ENCODE data around the gene UNC45B. TPM values are rescaled to one million over a fixed set of nuclear protein-coding genes. Genes with fewer than 3 reads are reported as not detected.
"Not testable (repeated sequence)": the region's sequence is repeated elsewhere in the genome, so short reads cannot be mapped to it uniquely, and the experiment has no call there.

Gene UNC45B
- total RNA-seq, 3 donors from 2014 or later, result 0.05 TPM; not detected in 2

DNA sequence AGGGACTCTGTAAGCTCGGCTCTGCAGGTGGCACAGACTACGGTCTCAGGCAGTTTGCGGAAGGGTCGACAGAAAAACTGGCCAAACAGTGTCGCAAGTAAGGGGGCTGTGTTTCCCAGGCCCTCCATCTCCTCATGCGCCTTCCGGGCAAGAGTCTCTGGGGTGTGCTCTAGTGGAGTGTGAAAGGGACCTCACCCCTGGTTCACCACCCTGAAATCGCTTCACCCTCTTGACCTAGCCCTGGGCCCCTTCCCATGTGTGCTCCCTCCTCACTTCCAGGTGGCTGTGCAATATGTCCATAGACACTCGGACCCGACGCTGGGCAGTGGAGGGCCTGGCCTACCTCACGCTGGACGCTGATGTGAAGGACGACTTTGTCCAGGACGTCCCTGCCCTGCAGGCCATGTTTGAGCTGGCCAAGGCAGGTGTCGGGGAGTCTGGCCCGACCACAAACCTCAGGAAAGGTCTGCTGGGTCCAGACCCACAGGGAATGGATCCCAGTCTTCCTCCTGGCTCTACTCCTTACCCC, 22.3 kb downstream of the UNC45B start:
- Histone ChIP-seq H3K9me3 (no peaks in the 10 kb centered on the region), H3K36me3 (ENCODE audit: low read depth) (no peaks in the 10 kb centered on the region), H3K4me1 (ENCODE audit: low read depth) (no peaks in the 10 kb centered on the region), H3K4me3 (no peak overlapping the region)
- DNase-seq (no peak), ATAC-seq (no peak)
- TF ChIP-seq, protein P1, sequence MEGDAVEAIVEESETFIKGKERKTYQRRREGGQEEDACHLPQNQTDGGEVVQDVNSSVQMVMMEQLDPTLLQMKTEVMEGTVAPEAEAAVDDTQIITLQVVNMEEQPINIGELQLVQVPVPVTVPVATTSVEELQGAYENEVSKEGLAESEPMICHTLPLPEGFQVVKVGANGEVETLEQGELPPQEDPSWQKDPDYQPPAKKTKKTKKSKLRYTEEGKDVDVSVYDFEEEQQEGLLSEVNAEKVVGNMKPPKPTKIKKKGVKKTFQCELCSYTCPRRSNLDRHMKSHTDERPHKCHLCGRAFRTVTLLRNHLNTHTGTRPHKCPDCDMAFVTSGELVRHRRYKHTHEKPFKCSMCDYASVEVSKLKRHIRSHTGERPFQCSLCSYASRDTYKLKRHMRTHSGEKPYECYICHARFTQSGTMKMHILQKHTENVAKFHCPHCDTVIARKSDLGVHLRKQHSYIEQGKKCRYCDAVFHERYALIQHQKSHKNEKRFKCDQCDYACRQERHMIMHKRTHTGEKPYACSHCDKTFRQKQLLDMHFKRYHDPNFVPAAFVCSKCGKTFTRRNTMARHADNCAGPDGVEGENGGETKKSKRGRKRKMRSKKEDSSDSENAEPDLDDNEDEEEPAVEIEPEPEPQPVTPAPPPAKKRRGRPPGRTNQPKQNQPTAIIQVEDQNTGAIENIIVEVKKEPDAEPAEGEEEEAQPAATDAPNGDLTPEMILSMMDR (IDR thresholded peaks at IDR 0.05), result no peak
- intact Hi-C loops (cut with DNase I, micrococcal nuclease), result loop anchor here in 1 of 2 donors (10.0 kb wide), 1 partner anchor 365 kb away; the partner anchor contains the start of gene SLFN12L

DNA sequence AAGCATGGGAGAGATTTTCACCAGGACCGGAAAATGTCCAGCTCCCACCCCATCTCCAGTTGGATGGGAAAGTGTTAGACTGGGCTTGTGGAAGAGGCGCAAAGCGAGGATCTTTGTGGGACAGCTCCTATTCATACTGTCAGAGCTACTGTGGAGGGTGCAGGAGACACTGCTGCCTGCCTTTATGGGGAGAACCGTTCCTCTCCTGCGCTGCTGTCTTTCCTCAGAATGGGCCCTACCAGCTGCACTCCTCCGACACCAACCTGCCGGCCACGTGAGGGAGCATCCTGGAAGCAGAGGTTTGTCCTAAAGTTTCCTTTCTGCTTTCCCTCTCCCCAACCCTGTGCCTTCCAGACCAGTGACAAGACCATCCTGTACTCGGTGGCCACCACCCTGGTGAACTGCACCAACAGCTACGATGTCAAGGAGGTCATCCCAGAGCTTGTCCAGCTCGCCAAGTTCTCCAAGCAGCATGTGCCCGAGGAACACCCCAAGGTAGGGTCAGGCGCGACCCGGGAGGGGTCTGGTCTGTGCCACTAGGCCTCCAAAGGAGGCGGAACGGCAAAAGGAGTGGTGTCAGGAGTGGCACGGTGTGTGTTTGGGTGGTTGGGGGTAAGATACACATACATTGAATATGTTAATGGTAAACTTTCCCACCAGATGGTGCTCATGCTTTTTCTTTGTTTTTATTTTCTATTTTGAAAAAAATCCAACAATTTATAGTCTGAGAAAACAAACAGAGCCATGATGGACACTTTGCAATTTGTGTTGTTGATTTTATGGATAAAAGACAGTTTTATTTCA, 23.6 kb downstream of the UNC45B start:
- Histone ChIP-seq H3K4me3 (no peak overlapping the region), H3K9me3 (no peaks in the 10 kb centered on the region), H3K4me1 (ENCODE audit: low read depth) (no peaks in the 10 kb centered on the region), H3K36me3 (ENCODE audit: low read depth) (no peaks in the 10 kb centered on the region)
- ATAC-seq (peak; percentile 34), DNase-seq (no peak)
- intact Hi-C loops (cut with DNase I, micrococcal nuclease), result loop anchor here in 1 of 2 donors (10.0 kb wide), 1 partner anchor 364 kb away; the partner anchor contains the start of gene SLFN12L
- TF ChIP-seq, protein P1 (IDR thresholded peaks at IDR 0.05), result no peak

DNA sequence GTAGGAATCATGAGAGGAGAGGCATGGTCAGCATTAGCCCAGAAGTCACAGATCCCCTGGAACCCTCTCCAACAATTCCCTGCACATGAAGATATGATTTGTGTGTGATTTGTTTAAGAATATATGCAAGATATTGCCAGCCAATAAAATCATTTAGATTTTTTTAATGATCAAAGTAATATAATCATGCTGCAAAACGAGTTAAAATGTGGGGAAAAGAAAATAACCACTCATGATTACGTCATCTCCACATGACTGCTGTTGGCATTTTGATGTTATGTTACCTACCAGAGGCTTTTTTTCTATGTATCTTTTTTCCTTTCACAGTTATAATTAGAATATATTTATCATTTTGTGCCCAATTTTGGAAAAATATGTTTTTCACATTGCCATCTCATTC, 24.2 kb downstream of the UNC45B start:
- DNase-seq (no peak), ATAC-seq (no peak)
- TF ChIP-seq, protein P1 (IDR thresholded peaks at IDR 0.05), result no peak
- Histone ChIP-seq H3K36me3 (ENCODE audit: low read depth) (no peaks in the 10 kb centered on the region), H3K9me3 (no peaks in the 10 kb centered on the region), H3K4me1 (ENCODE audit: low read depth) (no peaks in the 10 kb centered on the region), H3K4me3 (no peak overlapping the region)
- intact Hi-C loops (cut with DNase I, micrococcal nuclease), result loop anchor here in 1 of 2 donors (10.0 kb wide), 1 partner anchor 363 kb away; the partner anchor contains the start of gene SLFN12L

DNA sequence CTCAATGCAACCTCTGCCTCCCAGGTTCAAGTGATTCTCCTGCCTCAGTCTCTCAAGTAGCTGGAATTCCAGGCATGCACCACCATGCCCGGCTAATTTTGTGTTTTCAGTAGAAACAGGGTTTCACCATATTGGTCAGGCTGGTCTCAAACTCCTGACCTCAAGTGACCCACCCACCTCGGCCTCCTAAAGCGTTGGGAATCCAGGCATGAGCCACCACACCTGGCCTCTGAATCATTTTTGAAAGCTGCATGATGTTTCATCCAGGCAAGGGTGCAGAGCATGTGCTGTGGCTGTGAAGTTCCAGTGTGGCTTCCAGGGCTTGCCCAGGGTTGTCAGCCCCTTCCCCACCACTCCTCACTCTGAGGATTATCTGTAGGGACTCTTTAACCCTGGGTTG, 24.7 kb downstream of the UNC45B start:
- H3K36me3 ChIP-seq (ENCODE audit: low read depth); H3K4me1 ChIP-seq (ENCODE audit: low read depth); H3K9me3 ChIP-seq; DNase-seq; H3K4me3 ChIP-seq; ATAC-seq: not testable (repeated sequence)
- intact Hi-C loops (cut with DNase I, micrococcal nuclease), result loop anchor here in 1 of 2 donors (10.0 kb wide), 1 partner anchor 362 kb away; the partner anchor contains the start of gene SLFN12L

DNA sequence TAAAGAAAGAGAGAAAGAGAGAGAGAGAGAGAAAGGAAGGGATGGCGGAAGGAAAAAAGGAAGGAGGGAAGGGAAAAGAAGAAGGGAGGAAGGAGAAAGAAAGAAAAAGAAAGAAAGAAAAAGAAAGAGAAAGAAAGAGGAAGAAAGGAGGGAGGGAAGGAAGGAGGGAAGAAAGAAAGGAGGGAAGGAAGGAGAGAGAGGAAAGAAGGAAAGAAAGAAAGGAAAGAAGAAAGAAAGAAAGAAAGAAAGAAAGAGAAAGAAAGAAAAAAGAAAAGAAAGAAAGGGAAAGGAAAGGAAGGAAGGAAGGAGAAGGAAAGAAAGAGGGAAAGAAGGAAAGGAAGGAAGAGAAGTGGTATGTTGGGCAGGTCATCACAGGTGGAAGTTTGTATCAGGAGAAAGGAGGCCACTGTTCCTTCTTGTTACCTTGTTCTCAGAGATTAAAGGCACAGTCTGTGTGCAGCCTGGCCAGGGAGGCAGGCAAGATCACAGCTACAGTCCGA, 27.3 kb downstream of the UNC45B start:
- TF ChIP-seq, protein P1 (IDR thresholded peaks at IDR 0.05), result no peak

More for the DNA sequence above, 27.3 kb downstream of the UNC45B start:
- DNase-seq (no peak), ATAC-seq (no peak)
- H3K36me3 ChIP-seq (ENCODE audit: low read depth), result no peaks in the 10 kb centered on the region
- no peak overlapping the region for H3K4me3 ChIP-seq
- H3K4me1 ChIP-seq (ENCODE audit: low read depth), result no peaks in the 10 kb centered on the region
- intact Hi-C loops (cut with DNase I, micrococcal nuclease), result loop anchor here in 1 of 2 donors (10.0 kb wide), 1 partner anchor 360 kb away; the partner anchor contains the start of gene SLFN12L
- no peaks in the 10 kb centered on the region for H3K9me3 ChIP-seq
